LoVo (cell line): ENCODE data around the gene PCDHGB1.
"Not testable (repeated sequence)": the region's sequence is repeated elsewhere in the genome, so short reads cannot be mapped to it uniquely, and the experiment has no call there.

Experiments
- DNase-seq: peaks from one replicate; pipeline ENCODE4 v3.0.0-alpha.2; 2016; ENCODE audit warnings: low spot score

The PCDHGB1 gene

GRCh38 chr5:141349917-141350619 lies at the start of gene PCDHGB1:
Gene PCDHGB1 (plus strand): TSS chr5:141350099. CDS start chr5:141350261, 162 bp downstream.
- no peak for DNase-seq

- no peak for DNase-seq
Observed at GRCh38 chr5:141303756-141304155, 46.1 kb upstream of the PCDHGB1 start, which contains the start of gene SLC25A2. Gene SLC25A2 (minus strand): TSS chr5:141304049. CDS start chr5:141303865, 184 bp downstream.

DNA sequence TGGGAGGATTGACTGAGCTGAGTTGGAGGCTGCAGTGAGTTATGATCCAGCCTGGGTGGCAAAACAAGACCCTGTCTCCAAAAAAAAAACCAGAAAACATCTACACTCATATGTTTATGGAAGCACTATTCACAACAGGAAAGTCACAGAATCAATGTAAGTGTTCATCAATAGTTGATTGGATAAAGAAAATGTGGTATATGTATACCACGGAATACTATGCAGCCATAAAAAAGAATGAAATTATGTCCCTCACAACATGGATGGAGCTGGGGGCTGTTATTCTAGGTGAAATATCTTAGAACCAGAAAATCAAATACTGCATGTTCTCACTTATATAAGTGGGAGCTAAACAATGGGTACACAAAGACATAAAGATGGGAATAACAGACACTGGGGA lies 43.3 kb upstream of the PCDHGB1 start:
- DNase-seq, result no peak

DNA sequence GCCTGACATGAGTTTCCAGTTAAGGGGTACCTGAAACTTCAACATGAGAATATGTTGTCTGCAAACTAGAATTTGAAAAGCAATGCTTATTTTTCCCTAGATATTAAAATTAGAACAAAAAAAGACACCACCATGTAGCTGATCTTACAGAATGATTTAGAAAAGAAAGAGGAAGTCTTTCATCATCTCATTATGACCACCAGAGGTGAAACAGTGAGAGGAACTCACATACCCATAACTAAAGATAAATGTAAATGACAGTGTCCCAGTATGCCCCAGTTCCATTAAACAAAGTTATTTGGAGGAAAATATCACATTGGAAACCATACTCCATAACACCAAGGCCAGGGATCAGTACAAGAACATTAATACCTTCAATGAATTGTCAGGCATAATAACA lies 36.2 kb upstream of the PCDHGB1 start:
- DNase-seq, result no peak

DNA sequence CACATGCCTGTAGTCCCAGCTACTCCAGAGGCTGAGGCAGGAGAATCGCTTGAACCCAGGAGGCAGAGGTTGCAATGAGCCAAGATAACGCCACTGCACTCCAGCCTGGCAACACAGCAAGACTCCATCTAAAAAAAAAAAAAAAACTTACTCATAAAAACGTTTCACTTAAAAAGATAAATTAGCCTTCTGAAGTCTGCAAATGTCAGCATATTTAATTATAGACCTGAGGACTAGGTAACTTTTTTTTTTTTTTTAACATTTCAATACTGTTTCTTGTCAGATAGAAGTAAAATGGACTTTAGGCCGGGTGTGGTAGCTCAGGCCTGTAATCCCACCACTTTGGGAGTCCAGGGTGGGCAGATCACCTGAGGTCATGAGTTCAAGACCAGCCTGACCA lies 32.9 kb upstream of the PCDHGB1 start:
- DNase-seq, result not testable (repeated sequence)

DNA sequence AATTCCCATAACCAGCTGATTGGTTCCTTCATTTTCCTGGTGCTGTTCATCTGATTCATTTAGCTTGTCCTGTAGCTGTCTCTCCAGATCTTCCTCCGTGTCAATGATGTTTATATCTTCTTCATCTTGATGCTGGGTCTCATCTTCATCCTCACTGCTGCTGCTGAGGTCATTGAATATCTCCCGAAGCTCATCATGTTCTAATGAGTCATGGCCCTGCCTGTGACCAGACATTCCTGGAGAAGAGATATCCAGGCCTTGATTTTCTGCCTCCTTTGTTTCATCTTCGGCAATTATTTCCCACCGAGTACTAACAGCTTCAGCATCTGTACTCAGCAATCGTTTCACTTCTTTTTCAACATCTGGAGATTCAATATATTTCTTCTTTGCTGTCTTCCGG lies 30.7 kb upstream of the PCDHGB1 start:
- DNase-seq, result no peak

DNA sequence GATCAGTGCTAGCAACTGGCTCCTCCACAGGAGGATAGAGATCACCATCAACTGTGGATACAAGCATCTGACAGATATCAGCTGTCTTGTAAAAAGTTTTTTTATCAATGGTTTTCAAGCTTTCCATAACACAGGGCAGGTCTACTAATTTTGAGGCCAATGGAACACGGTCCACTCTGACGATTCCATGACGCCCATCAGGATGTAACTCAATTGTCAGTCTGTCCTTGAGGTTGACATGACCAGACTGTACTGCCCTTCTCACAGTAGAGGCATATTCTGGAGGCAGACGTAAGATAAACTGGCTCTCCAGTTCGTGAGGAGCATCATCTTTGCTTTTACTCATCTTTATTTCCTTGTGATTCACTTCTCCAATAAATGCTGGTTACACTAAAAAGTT lies 30.2 kb upstream of the PCDHGB1 start:
- no peak for DNase-seq

- DNase-seq, result peak; percentile 96
Observed at GRCh38 chr5:141320225-141321169, 29.4 kb upstream of the PCDHGB1 start, which contains the start of gene TAF7. Gene TAF7 (minus strand): TSS chr5:141320784. CDS start chr5:141320044, 740 bp downstream.

- no peak for DNase-seq
Observed at GRCh38 chr5:141322261-141322660, 27.6 kb upstream of the PCDHGB1 start.

DNA sequence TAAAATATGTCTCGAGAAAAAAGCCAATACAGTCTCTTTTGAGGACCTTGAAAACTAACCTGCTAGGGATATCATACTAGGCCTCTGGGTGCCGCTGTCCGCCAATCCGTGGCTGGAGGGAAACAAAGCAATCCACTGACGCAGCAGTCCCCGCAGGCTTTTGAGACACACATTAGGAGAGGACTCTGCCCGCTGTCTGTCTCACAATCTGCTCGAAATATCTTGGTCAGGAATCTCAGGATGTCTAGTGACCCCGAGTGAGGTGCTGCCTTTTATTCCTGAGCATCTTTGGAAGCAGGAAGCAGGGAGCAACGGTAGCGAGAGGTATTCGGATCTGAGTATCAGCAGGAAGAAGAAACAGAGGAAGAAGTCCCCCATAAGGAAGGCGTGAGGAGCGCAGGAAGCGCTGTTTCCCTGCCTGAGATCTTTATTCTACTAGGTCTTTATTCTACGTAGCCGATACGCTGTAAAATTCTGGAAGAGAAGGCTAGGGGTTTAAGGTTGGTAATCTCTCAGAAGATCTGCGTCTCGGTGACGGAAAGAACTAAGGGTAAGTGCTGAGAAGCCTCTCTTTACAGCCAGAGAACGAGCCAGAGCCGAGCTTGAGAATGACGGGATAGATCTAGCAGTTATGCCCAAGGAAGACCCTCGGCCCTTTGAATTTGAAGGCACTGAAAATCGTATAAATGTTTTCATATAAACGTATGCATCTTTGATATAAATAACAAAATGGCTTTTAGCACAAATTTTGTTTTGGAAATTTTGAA lies 23.6 kb upstream of the PCDHGB1 start:
- no peak for DNase-seq

GRCh38 chr5:141328231-141328630 lies 21.7 kb upstream of the PCDHGB1 start:
- DNase-seq, result no peak

DNA sequence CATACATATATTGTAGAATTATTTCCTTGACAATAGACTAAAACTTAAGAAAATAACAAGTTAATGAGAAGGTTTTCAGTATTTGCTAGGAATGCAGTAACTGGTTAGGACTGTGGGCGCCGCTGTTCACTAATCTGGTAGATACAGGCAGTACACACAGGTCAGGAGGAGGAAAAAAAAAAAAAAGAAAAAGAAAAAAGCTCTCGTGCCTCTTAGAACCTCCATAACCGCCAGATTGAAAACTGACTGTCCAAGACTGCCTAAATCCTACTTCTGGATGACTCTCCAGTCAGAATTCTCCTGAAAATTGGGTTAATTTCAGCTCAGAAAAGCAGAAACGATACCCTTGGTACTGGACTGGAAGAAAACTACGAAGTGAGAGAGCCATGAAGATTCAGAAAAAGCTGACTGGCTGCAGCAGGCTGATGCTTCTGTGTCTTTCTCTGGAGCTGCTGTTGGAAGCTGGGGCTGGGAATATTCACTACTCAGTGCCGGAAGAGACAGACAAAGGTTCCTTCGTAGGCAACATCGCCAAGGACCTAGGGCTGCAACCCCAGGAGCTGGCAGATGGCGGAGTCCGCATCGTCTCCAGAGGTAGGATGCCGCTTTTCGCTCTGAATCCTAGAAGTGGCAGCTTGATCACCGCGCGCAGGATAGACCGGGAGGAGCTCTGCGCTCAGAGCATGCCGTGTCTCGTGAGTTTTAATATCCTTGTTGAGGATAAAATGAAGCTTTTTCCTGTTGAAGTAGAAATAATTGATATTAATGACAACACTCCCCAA lies 19.4 kb upstream of the PCDHGB1 start, which contains the start of gene PCDHGA1:
TSS of gene PCDHGA1 (plus strand) at position 216 of the 782 bp plus-strand sequence.
- DNase-seq, result peak; percentile 32

DNA sequence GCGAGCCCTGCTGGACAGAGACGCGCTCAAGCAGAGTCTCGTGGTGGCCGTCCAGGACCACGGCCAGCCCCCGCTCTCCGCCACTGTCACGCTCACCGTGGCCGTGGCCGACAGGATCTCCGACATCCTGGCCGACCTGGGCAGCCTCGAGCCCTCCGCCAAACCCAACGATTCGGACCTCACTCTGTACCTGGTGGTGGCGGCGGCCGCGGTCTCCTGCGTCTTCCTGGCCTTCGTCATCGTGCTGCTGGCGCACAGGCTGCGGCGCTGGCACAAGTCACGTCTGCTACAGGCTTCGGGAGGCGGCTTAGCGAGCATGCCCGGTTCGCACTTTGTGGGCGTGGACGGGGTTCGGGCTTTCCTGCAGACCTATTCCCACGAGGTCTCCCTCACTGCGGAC lies 17.3 kb upstream of the PCDHGB1 start:
- not testable (repeated sequence) for DNase-seq

DNA sequence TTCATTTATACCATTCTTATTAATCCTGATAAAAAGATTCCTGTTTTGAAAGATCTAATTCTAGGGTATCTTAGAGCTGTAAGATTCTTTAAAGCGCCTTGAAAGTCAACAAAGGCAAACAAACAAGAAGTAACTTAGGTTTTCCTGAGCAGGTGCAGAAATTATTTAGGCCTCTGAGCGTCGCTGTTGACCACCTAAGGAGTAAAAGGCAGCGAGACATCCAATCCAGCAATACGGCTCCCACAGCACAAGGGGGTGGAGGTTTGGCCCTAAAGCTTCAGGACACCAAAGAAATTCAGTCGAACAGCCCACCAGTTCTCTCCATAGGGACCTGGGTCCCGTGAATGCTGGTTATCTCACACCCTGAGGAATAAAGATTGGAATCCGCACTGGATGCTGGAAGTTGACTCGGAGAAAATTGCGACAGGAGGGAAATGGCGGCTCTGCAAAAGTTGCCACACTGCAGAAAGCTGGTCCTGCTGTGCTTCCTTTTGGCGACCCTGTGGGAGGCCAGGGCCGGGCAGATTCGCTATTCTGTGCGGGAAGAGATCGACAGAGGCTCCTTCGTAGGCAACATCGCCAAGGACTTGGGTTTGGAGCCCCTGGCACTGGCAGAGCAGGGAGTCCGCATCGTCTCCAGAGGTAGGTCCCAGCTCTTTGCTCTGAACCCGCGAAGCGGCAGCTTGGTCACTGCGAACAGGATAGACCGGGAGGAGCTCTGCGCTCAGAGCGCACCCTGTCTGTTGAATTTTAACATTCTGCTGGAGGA lies 11.2 kb upstream of the PCDHGB1 start, which contains the start of gene PCDHGA2:
TSS of gene PCDHGA2 (plus strand) at position 223 of the 769 bp plus-strand sequence.
- DNase-seq, result no peak

DNA sequence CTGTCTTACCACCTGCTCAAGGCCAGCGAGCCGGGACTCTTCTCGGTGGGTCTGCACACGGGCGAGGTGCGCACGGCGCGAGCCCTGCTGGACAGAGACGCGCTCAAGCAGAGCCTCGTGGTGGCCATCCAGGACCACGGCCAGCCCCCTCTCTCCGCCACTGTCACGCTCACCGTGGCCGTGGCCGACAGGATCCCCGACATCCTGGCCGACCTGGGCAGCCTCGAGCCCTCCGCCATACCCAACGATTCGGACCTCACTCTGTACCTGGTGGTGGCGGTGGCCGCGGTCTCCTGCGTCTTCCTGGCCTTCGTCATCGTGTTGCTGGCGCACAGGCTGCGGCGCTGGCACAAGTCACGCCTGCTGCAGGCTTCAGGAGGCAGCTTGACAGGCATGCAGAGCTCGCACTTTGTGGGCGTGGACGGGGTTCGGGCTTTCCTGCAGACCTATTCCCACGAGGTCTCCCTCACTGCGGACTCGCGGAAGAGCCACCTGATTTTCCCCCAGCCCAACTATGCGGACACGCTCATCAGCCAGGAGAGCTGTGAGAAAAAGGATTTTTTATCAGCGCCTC lies 9.0 kb upstream of the PCDHGB1 start:
- not testable (repeated sequence) for DNase-seq

DNA sequence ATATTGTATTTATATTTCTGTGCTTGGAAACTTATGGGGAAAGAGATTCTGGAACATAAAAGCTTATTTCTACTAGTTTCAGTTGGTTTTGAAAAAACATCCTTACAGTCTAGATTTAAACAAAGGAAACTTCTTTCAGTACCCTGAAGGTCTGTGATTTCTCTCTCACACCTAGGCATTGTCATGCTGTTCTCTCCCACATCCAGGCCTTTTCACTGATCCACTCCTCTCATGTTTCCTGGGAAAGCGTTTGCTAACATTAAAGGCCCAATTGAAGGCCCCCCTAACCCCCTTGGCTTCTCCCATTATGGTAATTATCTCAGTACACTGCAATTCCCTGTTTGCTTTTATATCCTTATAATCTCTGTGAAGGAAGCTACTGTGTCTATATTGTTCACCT lies 7.1 kb upstream of the PCDHGB1 start:
- no peak for DNase-seq

GRCh38 chr5:141343242-141343952 lies 6.5 kb upstream of the PCDHGB1 start, which contains the start of gene PCDHGA3:
Gene PCDHGA3 (plus strand): TSS chr5:141343829. CDS start chr5:141344034, 205 bp downstream.
- DNase-seq, result no peak

- no peak for DNase-seq
Observed at GRCh38 chr5:141343953-141344463, 5.9 kb upstream of the PCDHGB1 start.

GRCh38 chr5:141345327-141345726 lies 4.6 kb upstream of the PCDHGB1 start:
- DNase-seq, result no peak
